ENCODE results near the gene S100PBP. TPM values are rescaled to one million over a fixed set of nuclear protein-coding genes. Genes with fewer than 3 reads are reported as not detected.

Gene S100PBP
- total and polyA plus RNA-seq, 10 of the 15 experiments (the other 5 are each of a cell fraction or from before 2014, with no cell fraction given): 17.0 to 98.3 (median 40.6) TPM

- 63% methylated on average over 8 of the region's 8 CpGs for WGBS (ENCODE audit: insufficient coverage, insufficient replicate concordance, low lambda C conversion rate, missing lambda C conversion rate)
- no TSS peak for BruUV-seq (replicated peaks)
- no peaks in the 10 kb centered on the region for H3K27me3 ChIP-seq (replicated peaks in 1 of 2; ENCODE audit: control insufficient read depth in 2 of 2, insufficient read depth in 2 of 2, low read length in 1 of 2)
- POLR2A ChIA-PET: interaction anchor here (2.5 kb wide), 1 partner anchor 18 kb away, joined by 14 read pairs; the partner anchor contains the start of genes S100PBP and YARS1
- RAD21 ChIA-PET (ENCODE audit: unreplicated experiment): no interaction called here
- DNase-seq (ENCODE audit: low read depth, low spot score) (peak; percentile 55), FAIRE-seq (no peak), ATAC-seq (peak; percentile 91)
- H3K9me3 ChIP-seq (replicated peaks; ENCODE audit: control insufficient read depth, insufficient read depth, low read length): no peaks in the 10 kb centered on the region
- peaks cover 9% of the 10 kb centered on the region; the same call in 1 of the 2 replicates for H3K4me1 ChIP-seq (ENCODE audit: control insufficient read depth, insufficient read depth, low read length)
- no peak overlapping the region for H2AFZ ChIP-seq (ENCODE audit: control insufficient read depth, low read depth, low read length)
- peak overlapping the region; percentile 14; the same call in 1 of the 2 replicates for H3K4me2 ChIP-seq (ENCODE audit: control insufficient read depth, insufficient read depth)
- peaks cover 2 to 16% of the 10 kb centered on the region in 2 experiments for H3K36me3 ChIP-seq (ENCODE audit: control insufficient read depth in 2 of 2, insufficient read depth in 2 of 2, low read length in 1 of 2)
- no peaks in the 10 kb centered on the region for H3K79me2 ChIP-seq (ENCODE audit: control insufficient read depth, insufficient read depth, low read length)
- H3K4me3 ChIP-seq: no peak overlapping the region
- no peak overlapping the region for H3K9ac ChIP-seq (ENCODE audit: control insufficient read depth, insufficient read depth, low read length)
- CTCF ChIA-PET: interaction anchor here (0.6 to 1.2 kb wide), 3 partner anchors 73 to 93 kb away, joined by 3 read pairs; no protein-coding TSS in a partner anchor
- no peaks in the 10 kb centered on the region for H4K20me1 ChIP-seq (ENCODE audit: control insufficient read depth, insufficient read depth)
- H3K27ac ChIP-seq (ENCODE audit: control insufficient read depth, insufficient read depth): 0 out of 2 replicates have a peak overlapping the region, but pooled peaks have one; percentile 13
- intact Hi-C loops (cut with micrococcal nuclease; ENCODE audit: unreplicated experiment) (no loop called here), in situ Hi-C loops (cut with MboI) (no loop called here)
- SMC1A ChIA-PET (ENCODE audit: uncharacterized antibody, unreplicated experiment): interaction anchor here (0.6 to 1.6 kb wide), 5 partner anchors 14 to 279 kb away, joined by 3 to 4 read pairs (median 3); no protein-coding TSS in a partner anchor
- TF ChIP-seq POLR2AphosphoS5 (IDR thresholded peaks at IDR 0.05; ENCODE audit: low read length) (no peak), HDAC2 (IDR thresholded peaks at IDR 0.05) (no peak), SREBF1 (IDR thresholded peaks at IDR 0.05; ENCODE audit: low read length) (no peak), IRF4 (IDR thresholded peaks at IDR 0.05; ENCODE audit: low read depth, low read length) (no peak), BCLAF1 (IDR thresholded peaks at IDR 0.05) (no peak), POU2F2 (IDR thresholded peaks at IDR 0.05; ENCODE audit: borderline replicate concordance, low read depth, low read length) (0 out of 3 replicates have a peak, but pooled peaks have one; percentile 45), MEF2B (IDR thresholded peaks at IDR 0.05; ENCODE audit: partially characterized antibody, poor library complexity, severe bottlenecking) (no peak), MLLT1 (IDR thresholded peaks at IDR 0.05) (no peak), IKZF1 (conservative IDR thresholded peaks at IDR 0.05) (peak; percentile 54; the same call in 1 of the 2 replicates), ASH2L (IDR thresholded peaks at IDR 0.05; ENCODE audit: borderline replicate concordance, low read depth) (no peak), EP300 (IDR thresholded peaks at IDR 0.05; ENCODE audit: borderline replicate concordance in 1 of 2, control insufficient read depth in 1 of 2, low read depth in 2 of 2, low read length in 2 of 2) (peak; percentile 32 to 33; a peak in 1 of 4 replicates), RELB (IDR thresholded peaks at IDR 0.05; ENCODE audit: low read depth) (peak; percentile 61), JUNB (IDR thresholded peaks at IDR 0.05) (0 out of 2 replicates have a peak, but pooled peaks have one; percentile 7), PML (IDR thresholded peaks at IDR 0.05; ENCODE audit: low read length) (0 out of 2 replicates have a peak, but pooled peaks have one; percentile 29), SMAD5 (IDR thresholded peaks at IDR 0.05; ENCODE audit: low read depth) (no peak), ATF2 (IDR thresholded peaks at IDR 0.05; ENCODE audit: low read length) (0 out of 2 replicates have a peak, but pooled peaks have one; percentile 28)
These were observed 18.6 kb upstream of the S100PBP start for GRCh38 chr1:32798679-32799416.

All from GM12878 (cell line).